HG03432 (cell line): ENCODE measurements around the gene CA14.
"Not testable (repeated sequence)": the region's sequence is repeated elsewhere in the genome, so short reads cannot be mapped to it uniquely, and the experiment has no call there.

Experiments used
- ATAC-seq: cut with Tn5 transposase; IDR thresholded peaks from one replicate; pipeline ENCODE4 v1.9.1; 2021; ENCODE audit warnings: mild to moderate bottlenecking, moderate library complexity; ENCODE audit not compliant: unreplicated experiment

CA14 gene

GRCh38 chr1:150257624-150258585, at the start of gene CA14:
Gene CA14 (plus strand): TSS chr1:150257774. CDS start chr1:150258129, 355 bp downstream.
- ATAC-seq = no peak

DNA sequence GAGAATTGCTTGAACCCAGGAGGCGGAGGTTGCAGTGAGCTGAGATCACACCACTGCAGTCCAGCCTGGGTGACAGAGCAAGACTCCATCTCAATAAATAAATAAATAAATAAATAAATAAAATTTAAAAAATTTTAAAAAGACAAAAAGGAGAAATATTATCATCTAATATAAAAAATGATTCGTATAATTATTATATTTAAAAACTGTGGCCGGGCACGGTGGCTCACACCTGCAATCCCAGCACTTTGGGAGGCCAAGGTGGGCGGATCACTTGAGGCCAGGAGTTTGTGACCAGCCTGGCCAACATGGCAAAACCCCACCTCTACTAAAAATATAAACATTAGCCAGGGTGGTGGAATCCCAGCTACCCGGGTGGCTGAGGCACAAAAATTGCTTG, 49.1 kb upstream of the CA14 start:
- ATAC-seq = not testable (repeated sequence)

DNA sequence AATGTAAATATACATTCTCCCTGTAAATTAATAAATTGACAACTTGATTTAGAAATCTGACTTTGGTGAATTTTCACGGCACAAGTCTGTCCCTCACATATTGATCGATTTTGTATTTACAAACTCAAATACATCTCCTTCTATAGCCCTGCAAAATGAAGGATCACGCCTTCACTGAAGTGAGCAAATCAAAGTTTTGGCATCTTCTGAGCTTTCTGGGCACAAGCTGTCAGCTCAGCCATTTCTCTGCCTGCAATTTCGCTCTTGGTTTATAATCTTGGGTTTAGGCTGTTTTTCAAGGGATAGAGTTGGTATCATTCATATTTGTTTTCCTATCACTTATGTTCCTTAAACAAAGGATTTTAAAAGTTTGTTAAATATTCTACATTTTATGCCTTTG, 47.5 kb upstream of the CA14 start:
- no peak for ATAC-seq

DNA sequence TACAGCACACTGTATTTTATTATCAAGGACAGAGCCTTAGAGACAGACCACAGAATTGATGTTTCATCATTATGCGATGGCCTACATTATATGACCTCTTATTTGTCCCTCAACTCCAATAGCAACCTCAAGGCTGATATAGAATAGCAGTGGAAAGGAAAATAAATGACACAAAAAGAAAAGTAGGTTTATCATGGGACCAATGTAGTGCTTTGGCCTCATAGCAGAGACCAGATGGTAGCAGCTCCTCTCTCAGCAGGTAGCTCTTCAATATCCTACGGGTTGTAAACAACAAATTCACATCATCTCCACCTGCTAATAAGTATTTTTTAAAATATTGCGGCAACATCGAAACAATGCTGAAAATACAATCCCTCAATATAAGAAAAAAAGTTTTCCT, 46.9 kb upstream of the CA14 start:
- no peak for ATAC-seq

DNA sequence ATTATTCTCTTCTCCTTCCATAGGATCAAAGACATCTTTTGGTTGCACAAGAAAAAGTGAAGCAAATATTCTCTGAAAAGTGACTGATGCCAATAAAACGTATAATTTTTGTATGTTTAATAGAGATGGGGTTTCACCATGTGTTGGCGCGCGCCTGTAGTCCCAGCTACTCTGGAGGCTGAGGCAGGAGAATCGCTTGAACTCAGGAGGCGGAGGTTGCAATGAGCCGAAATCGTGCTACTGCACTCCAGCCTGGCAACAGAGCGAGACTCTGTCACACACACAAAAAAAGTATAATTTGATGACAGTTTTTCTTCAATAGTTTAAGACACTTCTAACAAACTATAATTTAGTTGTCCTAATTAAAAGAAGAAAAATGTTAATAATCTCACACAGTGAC, 45.5 kb upstream of the CA14 start:
- no peak for ATAC-seq

GRCh38 chr1:150213170-150214098, 44.1 kb upstream of the CA14 start:
- peak; percentile 95 for ATAC-seq

- ATAC-seq = not testable (repeated sequence)
These were observed 43.3 kb upstream of the CA14 start for GRCh38 chr1:150214099-150214756.

DNA sequence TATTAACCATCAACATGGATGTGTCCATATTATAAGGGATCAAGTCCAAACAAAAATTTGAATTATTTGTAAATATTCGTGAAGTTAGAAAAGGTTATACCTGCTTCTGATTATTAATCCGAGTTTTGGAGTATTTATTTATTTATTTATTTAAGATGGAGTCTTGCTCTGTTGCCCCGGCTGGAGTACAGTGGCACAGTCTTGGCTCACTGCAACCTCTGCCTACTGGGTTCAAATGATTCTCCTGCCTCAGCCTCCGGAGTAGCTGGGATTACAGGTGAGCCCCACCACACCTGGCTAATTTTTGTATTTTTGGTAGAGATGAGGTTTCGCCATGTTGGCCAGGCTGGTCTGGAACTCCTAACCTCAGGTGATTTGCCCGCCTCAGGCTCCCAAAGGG, 41.7 kb upstream of the CA14 start:
- not testable (repeated sequence) for ATAC-seq

DNA sequence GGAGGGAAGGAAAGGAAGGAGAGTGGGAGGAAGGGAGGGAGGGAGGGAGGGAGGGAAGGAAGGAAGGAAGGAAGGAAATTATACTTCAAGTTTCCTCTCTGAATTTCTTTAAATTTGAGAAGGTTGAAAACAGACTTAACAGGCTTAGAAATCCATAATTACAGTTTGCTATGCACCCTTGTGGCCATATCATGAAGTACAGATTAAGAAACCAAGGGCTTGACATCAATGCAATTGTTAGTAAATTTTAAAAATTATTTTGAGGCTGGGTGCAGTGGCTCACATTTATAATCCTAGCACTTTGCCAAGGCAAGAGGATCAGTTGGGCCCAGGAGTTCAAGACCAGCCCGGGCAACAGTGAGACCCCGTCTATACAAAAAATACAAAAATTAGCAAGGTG, 36.0 kb upstream of the CA14 start:
- no peak for ATAC-seq

- ATAC-seq = no peak
These were observed 32.6 kb upstream of the CA14 start for GRCh38 chr1:150224983-150225382.

DNA sequence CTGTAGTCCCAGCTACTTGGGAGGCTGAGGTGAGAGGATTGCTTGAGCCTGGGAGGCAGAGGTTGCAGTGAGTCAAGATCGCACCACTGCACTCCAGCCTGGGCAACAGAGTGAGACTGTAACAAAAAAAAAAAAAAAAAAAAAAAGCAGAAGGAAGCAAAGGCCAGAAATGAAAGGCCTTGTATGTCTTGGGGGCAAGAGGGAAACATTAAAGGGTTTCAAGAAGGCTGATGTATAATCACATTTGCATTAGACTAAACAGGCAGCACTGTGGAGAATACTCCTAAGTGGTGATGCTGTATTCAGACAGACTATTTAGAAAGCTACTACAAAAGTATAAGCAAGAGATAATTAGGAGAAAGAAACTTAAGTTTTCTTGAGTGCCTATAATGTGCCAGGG, 32.0 kb upstream of the CA14 start:
- no peak for ATAC-seq

DNA sequence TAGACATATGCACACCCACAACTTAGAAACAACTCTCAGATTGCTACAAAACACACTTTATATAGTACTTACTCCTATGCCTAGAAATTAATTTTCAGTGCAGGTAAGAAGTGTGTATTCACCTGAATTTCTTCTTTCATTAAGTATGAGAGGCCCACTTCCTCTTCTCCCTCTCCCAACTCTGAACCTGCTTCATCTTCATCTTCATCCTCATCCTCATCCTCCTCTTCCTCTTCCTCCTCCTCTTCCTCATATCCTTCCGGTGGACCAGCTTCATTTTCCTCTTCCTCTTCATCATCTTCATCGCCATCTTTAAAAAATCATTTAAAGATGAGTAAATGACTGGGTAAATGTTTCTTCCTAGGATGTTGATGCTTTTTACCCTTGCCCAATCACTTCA, 31.1 kb upstream of the CA14 start:
- no peak for ATAC-seq

GRCh38 chr1:150227228-150227627, 30.3 kb upstream of the CA14 start:
- ATAC-seq = no peak

DNA sequence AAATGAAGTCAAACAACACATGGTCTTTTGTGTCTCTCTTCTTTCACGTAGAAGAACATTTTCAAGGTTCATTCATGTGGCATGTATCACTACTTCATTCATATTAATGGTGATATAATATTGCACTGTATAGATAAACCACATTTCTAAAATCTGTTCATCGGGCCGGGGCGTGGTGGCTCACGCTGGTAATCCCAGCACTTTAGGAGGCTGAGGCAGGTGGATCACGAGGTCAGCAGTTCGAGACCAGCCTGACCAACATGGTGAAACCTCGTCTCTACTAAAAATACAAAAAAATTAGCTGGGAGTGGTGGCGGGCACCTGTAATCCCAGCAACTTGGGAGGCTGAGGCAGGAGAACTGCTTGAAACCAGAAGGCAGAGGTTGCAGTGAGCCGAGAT, 29.3 kb upstream of the CA14 start:
- ATAC-seq = not testable (repeated sequence)

GRCh38 chr1:150232921-150233320, 24.7 kb upstream of the CA14 start:
- ATAC-seq = not testable (repeated sequence)

GRCh38 chr1:150233359-150234308, 23.9 kb upstream of the CA14 start:
- no peak for ATAC-seq

DNA sequence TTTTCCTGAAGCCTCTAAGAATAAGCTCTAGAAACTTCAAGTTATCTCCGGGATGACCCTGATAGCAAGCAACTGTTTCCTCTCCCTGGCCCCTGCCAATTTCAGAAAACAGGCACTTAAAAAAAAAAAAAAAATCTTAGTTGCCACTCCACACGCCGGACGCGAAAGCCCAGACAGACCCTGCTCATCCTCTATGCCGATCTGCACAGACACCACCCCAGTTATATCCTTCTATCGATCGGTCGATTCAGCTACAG, 23.3 kb upstream of the CA14 start:
- no peak for ATAC-seq

DNA sequence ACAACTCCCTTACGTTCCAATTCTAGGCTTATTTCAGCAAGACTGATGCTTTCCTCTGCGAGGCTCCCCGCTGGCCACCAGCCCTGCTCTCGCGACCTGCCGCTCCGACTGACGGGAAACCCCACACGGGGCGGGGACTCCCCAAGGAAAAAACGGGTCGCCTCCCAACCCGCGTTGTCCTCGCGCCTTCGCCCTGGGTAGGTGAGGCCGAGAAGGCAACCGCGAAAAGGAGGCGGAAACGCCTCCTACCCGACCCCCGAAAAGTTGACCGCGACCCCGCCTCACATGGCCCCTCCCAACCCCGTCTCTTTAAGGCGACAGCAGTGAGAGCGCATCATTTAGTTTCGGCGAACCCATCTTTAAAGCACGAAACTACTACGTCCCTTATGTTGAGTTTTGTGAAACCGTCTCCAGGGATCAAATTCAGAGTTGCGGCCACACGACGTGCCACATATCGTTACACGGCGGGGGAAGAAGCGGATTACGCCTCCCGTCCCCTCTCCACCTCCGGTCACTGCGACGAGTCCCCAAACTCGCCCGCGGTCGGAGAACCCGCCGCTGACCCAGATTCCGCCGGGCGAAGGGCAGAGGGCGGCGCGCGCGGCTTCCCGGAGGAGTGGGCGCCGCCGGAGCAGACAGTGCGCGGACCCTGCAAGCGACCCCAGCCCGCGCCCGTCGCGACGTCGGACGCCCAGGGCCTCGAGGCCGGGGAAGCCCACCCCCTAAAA, 22.8 kb upstream of the CA14 start:
- peak; percentile 61 for ATAC-seq

DNA sequence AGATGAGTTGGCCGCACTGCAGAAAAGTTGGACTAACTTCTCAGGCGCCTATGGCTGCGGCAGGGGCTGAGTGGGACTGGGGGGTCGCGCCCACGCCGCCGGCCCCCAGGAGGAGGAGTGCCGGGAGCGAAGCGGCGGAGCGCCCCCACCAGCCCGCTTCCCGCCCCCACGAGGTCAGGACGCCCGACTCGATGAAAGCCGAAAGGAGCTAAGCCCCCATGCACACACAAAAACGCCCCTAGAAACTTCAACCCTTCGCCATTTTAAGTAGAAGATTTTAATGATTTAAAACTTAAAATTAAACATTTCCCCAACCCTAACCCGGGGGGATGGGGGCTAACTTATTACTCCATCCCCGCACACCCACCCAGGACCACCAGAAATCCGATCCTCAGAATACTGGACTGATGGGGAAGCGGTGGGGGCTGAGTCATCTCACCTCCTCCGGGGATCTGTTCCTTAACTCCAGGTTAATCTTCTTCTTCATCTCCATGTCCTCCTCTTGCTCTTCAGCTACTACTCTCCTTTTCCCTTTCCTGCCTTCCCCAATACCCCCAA, 22.2 kb upstream of the CA14 start:
- ATAC-seq = peak; percentile 5
